Mesodermal cell (in vitro differentiated cells): Measurements from ENCODE around the gene HDLBP.

Experiments
- H3K27ac ChIP-seq: 2 replicates; pipeline ENCODE4 v1.7.0; 2013; ENCODE audit warnings: mild to moderate bottlenecking, low read depth, low read length, moderate library complexity; ENCODE audit not compliant: severe bottlenecking
- H3K36me3 ChIP-seq: 2 replicates; pipeline ENCODE4 v1.7.1; 2013; ENCODE audit warnings: mild to moderate bottlenecking, low read length, moderate library complexity; ENCODE audit not compliant: control insufficient read depth, insufficient read depth
- H3K4me1 ChIP-seq: one replicate; pipeline ENCODE4 v1.7.1; 2013; ENCODE audit warnings: mild to moderate bottlenecking, low read length; ENCODE audit not compliant: insufficient read depth, control insufficient read depth, poor library complexity, severe bottlenecking
- H3K4me3 ChIP-seq: 2 replicates; pipeline ENCODE4 v1.7.0; 2013; ENCODE audit warnings: low read length, control low read depth, mild to moderate bottlenecking; ENCODE audit not compliant: insufficient read depth, poor library complexity, severe bottlenecking; ENCODE audit errors: extremely low read depth
- H3K9me3 ChIP-seq: 2 replicates; pipeline ENCODE4 v1.7.1; 2013; ENCODE audit warnings: mild to moderate bottlenecking, low read length, moderate library complexity; ENCODE audit not compliant: control insufficient read depth
- WGBS, 2 experiments: methylation state at CpG; one replicate each; pipeline ENCODE4 v1.1.5; 2013; ENCODE audit warnings: missing lambda C conversion rate in 2 of 2; ENCODE audit not compliant: insufficient coverage in 2 of 2; 5-methylcytosine and 5-hydroxymethylcytosine counted together

Gene HDLBP

GRCh38 chr2:241228081-241228859, 87.2 kb downstream of the HDLBP start:
- Histone ChIP-seq H3K4me3 (no peak overlapping the region), H3K4me1 (peaks cover 15% of the 10 kb centered on the region), H3K27ac (no peak overlapping the region), H3K9me3 (no peaks in the 10 kb centered on the region), H3K36me3 (peaks cover 77% of the 10 kb centered on the region)
- 94 to 95% methylated on average over 20 to 25 of the region's 26 CpGs for WGBS, 2 experiments

- Histone ChIP-seq H3K36me3 (peaks cover 75% of the 10 kb centered on the region), H3K4me1 (peaks cover 15% of the 10 kb centered on the region), H3K9me3 (no peaks in the 10 kb centered on the region), H3K4me3 (no peak overlapping the region), H3K27ac (no peak overlapping the region)
- 92 to 100% methylated on average over 2 to 8 of the region's 8 CpGs for WGBS, 2 experiments
Observed at GRCh38 chr2:241227594-241227993, 87.9 kb downstream of the HDLBP start.

- Histone ChIP-seq H3K36me3 (peaks cover 68% of the 10 kb centered on the region), H3K27ac (no peak overlapping the region)
Observed at GRCh38 chr2:241226723-241227572, 88.5 kb downstream of the HDLBP start.

GRCh38 chr2:241225983-241226382, 89.5 kb downstream of the HDLBP start:
- Histone ChIP-seq H3K4me3 (no peak overlapping the region), H3K36me3 (peaks cover 59% of the 10 kb centered on the region), H3K27ac (no peak overlapping the region), H3K9me3 (no peaks in the 10 kb centered on the region), H3K4me1 (peaks cover 15% of the 10 kb centered on the region)
- 94 to 97% methylated on average over 8 to 12 of the region's 16 CpGs for WGBS, 2 experiments

More at GRCh38 chr2:241226723-241227572, 88.5 kb downstream of the HDLBP start:
- Histone ChIP-seq H3K9me3 (no peaks in the 10 kb centered on the region), H3K4me3 (no peak overlapping the region), H3K4me1 (peaks cover 15% of the 10 kb centered on the region)
- 90 to 93% methylated on average over 13 to 17 of the region's 19 CpGs for WGBS, 2 experiments

GRCh38 chr2:241225545-241225944, 89.9 kb downstream of the HDLBP start:
- H3K4me1 ChIP-seq, result peaks cover 15% of the 10 kb centered on the region
- no peak overlapping the region for H3K27ac ChIP-seq
- H3K36me3 ChIP-seq, result peaks cover 54% of the 10 kb centered on the region
- H3K4me3 ChIP-seq, result no peak overlapping the region
- H3K9me3 ChIP-seq, result no peaks in the 10 kb centered on the region
- 94 to 98% methylated on average over 15 to 16 of the region's 16 CpGs for WGBS, 2 experiments

- WGBS, 2 experiments, result 89 to 92% methylated on average over 7 to 8 of the region's 8 CpGs
- peaks cover 15% of the 10 kb centered on the region for H3K4me1 ChIP-seq
- peaks cover 3% of the 10 kb centered on the region for H3K9me3 ChIP-seq
Observed at GRCh38 chr2:241224851-241225438, 90.5 kb downstream of the HDLBP start.

GRCh38 chr2:241224018-241224850, 91.2 kb downstream of the HDLBP start:
- Histone ChIP-seq H3K27ac (peak overlapping the region; percentile 41), H3K9me3 (peaks cover 8% of the 10 kb centered on the region), H3K4me1 (peaks cover 19% of the 10 kb centered on the region), H3K4me3 (no peak overlapping the region), H3K36me3 (peaks cover 43% of the 10 kb centered on the region)
- WGBS, 2 experiments, result 78 to 79% methylated on average over 19 to 26 of the region's 26 CpGs

More at GRCh38 chr2:241224851-241225438, 90.5 kb downstream of the HDLBP start:
- H3K36me3 ChIP-seq, result peaks cover 48% of the 10 kb centered on the region
- peak overlapping the region; percentile 41 for H3K27ac ChIP-seq
- no peak overlapping the region for H3K4me3 ChIP-seq

GRCh38 chr2:241223211-241224017, 92.1 kb downstream of the HDLBP start:
- H3K27ac ChIP-seq, result peak overlapping the region; percentile 29

GRCh38 chr2:241219856-241220356, 95.6 kb downstream of the HDLBP start:
- H3K36me3 ChIP-seq, result peaks cover 7% of the 10 kb centered on the region

More at GRCh38 chr2:241223211-241224017, 92.1 kb downstream of the HDLBP start:
- Histone ChIP-seq H3K4me3 (no peak overlapping the region), H3K9me3 (peaks cover 8% of the 10 kb centered on the region), H3K36me3 (peaks cover 35% of the 10 kb centered on the region), H3K4me1 (peaks cover 21% of the 10 kb centered on the region)
- whole genome bisulfite sequencing, 2 experiments, result 81 to 86% methylated on average over 21 to 22 of the region's 23 CpGs

More at GRCh38 chr2:241219856-241220356, 95.6 kb downstream of the HDLBP start:
- Histone ChIP-seq H3K4me1 (peaks cover 29% of the 10 kb centered on the region), H3K4me3 (peak overlapping the region; percentile 5), H3K27ac (no peak overlapping the region), H3K9me3 (peaks cover 8% of the 10 kb centered on the region)
- 90 to 97% methylated on average over 4 to 5 of the region's 6 CpGs for WGBS, 2 experiments
